Calu3 (cell line): ENCODE measurements around the gene TTBK1. TPM values are rescaled to one million over a fixed set of nuclear protein-coding genes. Genes with fewer than 3 reads are reported as not detected.

Source experiments
- BruUV-seq: library from RNA; stranded (reverse); fragments of 400-500 nt; replicated peaks from 2 replicates; lab custom pipeline; 2021; lab: Mats Ljungman, UMichigan
- CTCF ChIA-PET: fragments of 300-600 bp; sonication (Branson Sonifier 250); formaldehyde crosslinking; loops from one replicate; lab custom pipeline; 2022; ENCODE audit warnings: antibody characterized with exemption; lab: Charles Lee
- DNase-seq: peaks from one replicate; pipeline ENCODE4 v3.0.0; 2022
- H3K27ac Mint-ChIP-seq: one replicate; pipeline ENCODE4 v1.8.0; 2022; ENCODE audit warnings: mixed read lengths; ENCODE audit not compliant: unreplicated experiment
- H3K27me3 Mint-ChIP-seq: one replicate; pipeline ENCODE4 v1.8.0; 2022; ENCODE audit warnings: mixed read lengths; ENCODE audit not compliant: unreplicated experiment
- H3K36me3 Mint-ChIP-seq: one replicate; pipeline ENCODE4 v1.8.0; 2022; ENCODE audit warnings: mild to moderate bottlenecking, moderate library complexity, mixed read lengths; ENCODE audit not compliant: insufficient read depth, unreplicated experiment
- H3K4me1 Mint-ChIP-seq: one replicate; pipeline ENCODE4 v1.8.0; 2022; ENCODE audit warnings: mild to moderate bottlenecking, low read depth, mixed read lengths; ENCODE audit not compliant: unreplicated experiment
- H3K4me3 Mint-ChIP-seq: one replicate; pipeline ENCODE4 v1.8.0; 2022; ENCODE audit warnings: mild to moderate bottlenecking, low read depth, moderate library complexity, mixed read lengths; ENCODE audit not compliant: unreplicated experiment
- H3K9me3 Mint-ChIP-seq: one replicate; pipeline ENCODE4 v1.8.0; 2022; ENCODE audit warnings: low read depth, mixed read lengths; ENCODE audit not compliant: unreplicated experiment
- CTCF ChIP-seq: fragments of 200-600 bp; IDR thresholded peaks from one replicate; pipeline ENCODE4 v1.8.0; 2022; ENCODE audit warnings: antibody characterized with exemption; ENCODE audit not compliant: unreplicated experiment
- intact Hi-C: fragments of 100-400 bp; cut with micrococcal nuclease; formaldehyde crosslinking; loops from one replicate; pipeline ENCODE4 v1.10.0; 2022; ENCODE audit not compliant: unreplicated experiment
- total RNA-seq: library from RNA; stranded (reverse); gene quantifications from 2 replicates; pipeline ENCODE4 v1.2.3, GENCODE V29; 2022

TTBK1 gene
- total RNA-seq, 1 experiment from 2014 or later: 0.17 TPM

- Mint-ChIP-seq H3K9me3 (no peaks in the 10 kb centered on the region), H3K4me1 (no peaks in the 10 kb centered on the region), H3K27ac (no peak overlapping the region), H3K27me3 (peaks cover 34% of the 10 kb centered on the region), H3K36me3 (no peaks in the 10 kb centered on the region), H3K4me3 (no peak overlapping the region)
- TF ChIP-seq CTCF: no peak
- intact Hi-C loops: no loop called here
- no peak for DNase-seq
- no TSS peak for BruUV-seq
- CTCF ChIA-PET: interaction anchor here (1.5 to 1.9 kb wide), 4 partner anchors 10 to 57 kb away, joined by 3 to 7 read pairs (median 4); partner anchors contain the start of gene CRIP3
Observed at GRCh38 chr6:43296780-43297497, 53.7 kb downstream of the TTBK1 start.

- Mint-ChIP-seq H3K9me3 (no peaks in the 10 kb centered on the region), H3K27me3 (peaks cover 40% of the 10 kb centered on the region), H3K4me3 (no peak within 1 kb of the TSS), H3K4me1 (no peaks in the 10 kb centered on the region), H3K27ac (no peak within 1 kb of the TSS), H3K36me3 (no peaks in the 10 kb centered on the region)
- TF ChIP-seq CTCF: no peak
- no peak for DNase-seq
- intact Hi-C loops: no loop called here
- BruUV-seq: no TSS peak
- CTCF ChIA-PET: interaction anchor here (1.5 to 1.9 kb wide), 4 partner anchors 11 to 56 kb away, joined by 3 to 7 read pairs (median 4); partner anchors contain the start of gene CRIP3
Observed at GRCh38 chr6:43297644-43298564, 54.6 kb downstream of the TTBK1 start, which contains the start of gene SLC22A7. TSS of gene SLC22A7 (plus strand) at chr6:43298260. CDS start at chr6:43298359, 99 bp downstream.

GRCh38 chr6:43298565-43299337, 55.5 kb downstream of the TTBK1 start:
- H3K36me3 Mint-ChIP-seq: no peaks in the 10 kb centered on the region
- CTCF ChIA-PET: interaction anchor here (1.9 kb wide), 1 partner anchor 10 kb away, joined by 7 read pairs; the partner anchor contains the start of gene CRIP3
- DNase-seq: no peak
- no TSS peak for BruUV-seq
- no peak overlapping the region for H3K4me3 Mint-ChIP-seq
- TF ChIP-seq CTCF: no peak
- no peaks in the 10 kb centered on the region for H3K4me1 Mint-ChIP-seq
- H3K27me3 Mint-ChIP-seq: peaks cover 40% of the 10 kb centered on the region
- no peaks in the 10 kb centered on the region for H3K9me3 Mint-ChIP-seq
- H3K27ac Mint-ChIP-seq: no peak overlapping the region
- intact Hi-C loops: no loop called here
